H1 (cell line): ENCODE results near the gene SYNCRIP. TPM values are rescaled to one million over a fixed set of nuclear protein-coding genes. Genes with fewer than 3 reads are reported as not detected.

Experiments used
- ASH2L ChIP-seq: fragments of 200-600, 300-600 bp; sonication (generic); IDR thresholded peaks from one replicate; pipeline ENCODE4 v1.7.1; 2017; ENCODE audit warnings: low read length
- CBX5 ChIP-seq: fragments of 300-800, 300-1000 bp; sonication (generic); IDR thresholded peaks from 2 replicates; pipeline ENCODE4 v1.7.1; 2016; ENCODE audit warnings: antibody characterized with exemption, low read length, low read depth
- CHD2 ChIP-seq: IDR thresholded peaks from 2 replicates; pipeline ENCODE4 v1.6.1; 2012; ENCODE audit warnings: low read length, improper control_type of control experiment
- CTBP2 ChIP-seq: IDR thresholded peaks from 2 replicates; pipeline ENCODE4 v1.7.0; 2011; ENCODE audit warnings: borderline replicate concordance, mild to moderate bottlenecking, moderate library complexity, mixed read lengths, low read length; ENCODE audit not compliant: insufficient read depth, insufficient read length
- CTCF ChIP-seq, 3 experiments: IDR thresholded peaks; 1 replicate in 2 of 3; 2 replicates in 1 of 3; pipeline versions ENCODE4 v1.5.1 to v1.6.1; 2011; ENCODE audit warnings: low read length in 3 of 3, mild to moderate bottlenecking in 3 of 3, inconsistent platforms in 2 of 3, low read depth in 1 of 3, moderate library complexity in 1 of 3; ENCODE audit not compliant: insufficient read depth in 1 of 3; ENCODE audit errors: control extremely low read depth in 1 of 3
- EZH2 ChIP-seq: fragments of 200-600 bp; sonication (generic); IDR thresholded peaks from 2 replicates; pipeline ENCODE4 v1.7.1; 2012; ENCODE audit warnings: low read depth, mild to moderate bottlenecking, moderate library complexity, low read length, inconsistent platforms; ENCODE audit not compliant: severe bottlenecking
- GTF2F1 ChIP-seq: IDR thresholded peaks from 2 replicates; pipeline ENCODE4 v1.6.1; 2012; ENCODE audit warnings: low read depth, low read length, improper control_type of control experiment, borderline replicate concordance
- HDAC2 ChIP-seq, 2 experiments: fragments of 300-600 bp in 1 of 2; sonication (generic) in 1 of 2; IDR thresholded peaks; 2 replicates each; pipeline ENCODE4 v1.6.1; 2011 to 2012; ENCODE audit warnings: low read depth in 2 of 2, low read length in 2 of 2, mild to moderate bottlenecking in 2 of 2, moderate library complexity in 2 of 2, borderline replicate concordance in 1 of 2, inconsistent platforms in 1 of 2
- JUN ChIP-seq: IDR thresholded peaks from 2 replicates; pipeline ENCODE4 v1.6.1; 2011; ENCODE audit warnings: low read depth, mild to moderate bottlenecking, improper control_type of control experiment, low read length
- JUND ChIP-seq: IDR thresholded peaks from 2 replicates; pipeline ENCODE4 v1.6.1; 2011; ENCODE audit warnings: mild to moderate bottlenecking, improper control_type of control experiment, low read length
- NRF1 ChIP-seq: IDR thresholded peaks from 2 replicates; pipeline ENCODE4 v1.6.1; 2011; ENCODE audit warnings: mild to moderate bottlenecking, low read depth, low read length, improper control_type of control experiment
- POLR2A ChIP-seq, 2 experiments: IDR thresholded peaks; 1 replicate in 1 of 2; 2 replicates in 1 of 2; pipeline ENCODE4 v1.6.1; 2011; ENCODE audit warnings: low read depth in 2 of 2, low read length in 2 of 2, mild to moderate bottlenecking in 2 of 2; ENCODE audit errors: control extremely low read depth in 1 of 2
- RAD21 ChIP-seq, 2 experiments: IDR thresholded peaks in 1 of 2; conservative IDR thresholded peaks in 1 of 2; 2 replicates each; pipeline ENCODE4 v1.6.1; 2011; ENCODE audit warnings: low read depth in 2 of 2, low read length in 2 of 2, improper control_type of control experiment in 1 of 2, inconsistent platforms in 1 of 2, mild to moderate bottlenecking in 1 of 2, moderate library complexity in 1 of 2
- RBBP5 ChIP-seq: IDR thresholded peaks from 2 replicates; pipeline ENCODE4 v1.7.1; 2012; ENCODE audit warnings: low read depth, mild to moderate bottlenecking, inconsistent platforms, low read length, moderate library complexity, borderline replicate concordance
- RFX5 ChIP-seq: IDR thresholded peaks from 2 replicates; pipeline ENCODE4 v1.6.1; 2011; ENCODE audit warnings: low read depth, low read length, improper control_type of control experiment, borderline replicate concordance
- SAP30 ChIP-seq: fragments of 300-600 bp; sonication (generic); IDR thresholded peaks from 2 replicates; pipeline ENCODE4 v1.7.1; 2012; ENCODE audit warnings: low read length, moderate library complexity, mild to moderate bottlenecking, inconsistent platforms; ENCODE audit not compliant: insufficient read depth, insufficient replicate concordance
- SIN3A ChIP-seq, 2 experiments: IDR thresholded peaks in 1 of 2; conservative IDR thresholded peaks in 1 of 2; 2 replicates each; pipeline ENCODE4 v1.6.1; 2011 to 2012; ENCODE audit warnings: low read length in 2 of 2, improper control_type of control experiment in 1 of 2, low read depth in 1 of 2, mild to moderate bottlenecking in 1 of 2
- SIX5 ChIP-seq: IDR thresholded peaks from 2 replicates; pipeline ENCODE4 v1.6.1; 2011; ENCODE audit warnings: mild to moderate bottlenecking, low read depth, low read length
- SP2 ChIP-seq: IDR thresholded peaks from 2 replicates; pipeline ENCODE4 v1.6.1; 2012; ENCODE audit warnings: mild to moderate bottlenecking, low read length, inconsistent platforms
- SRF ChIP-seq: IDR thresholded peaks from 2 replicates; pipeline ENCODE4 v1.6.1; 2011; ENCODE audit warnings: mild to moderate bottlenecking, low read depth, low read length, moderate library complexity
- TBP ChIP-seq: IDR thresholded peaks from 2 replicates; pipeline ENCODE4 v1.6.1; 2011; ENCODE audit warnings: low read depth, low read length, improper control_type of control experiment
- YY1 ChIP-seq: IDR thresholded peaks from 2 replicates; pipeline ENCODE4 v1.6.1; 2011; ENCODE audit warnings: low read depth, mild to moderate bottlenecking, low read length
- polyA plus RNA-seq, 7 experiments: library from polyadenylated mRNA; depleted of rRNA in 3 of 7; stranded (reverse) in 5 of 7; unstranded in 2 of 7; fragments of >200 nt in 5 of 7; fragments of 200-250 nt in 2 of 7; gene quantifications; 1 replicate in 5 of 7; 2 replicates in 1 of 7; 4 replicates in 1 of 7; pipeline versions ENCODE4 v1.2.1 to v1.2.3, GENCODE V29; 2011 to 2013; ENCODE audit warnings: missing spikeins in 2 of 7, mixed read lengths in 2 of 7
- total RNA-seq: library from RNA; stranded (reverse); fragmentation: NEBNext Ultra II Directional; extraction: Animal tissue kit (Norgen Biotek cat#: 25700); gene quantifications from 2 replicates; pipeline ENCODE4 v1.2.1, GENCODE V29; 2021

The SYNCRIP gene
- total and polyA plus RNA-seq, 2 of the 8 experiments (the other 6 are each of a cell fraction or from before 2014, with no cell fraction given), result 16.8 to 219 TPM

GRCh38 chr6:85642774-85643536, at the start of gene SYNCRIP (continued):
- TF ChIP-seq RFX5, result no peak
- no peak for TF ChIP-seq NRF1
- no peak for TF ChIP-seq GTF2F1
- no peak for TF ChIP-seq SP2
- no peak for TF ChIP-seq EZH2
- peak; percentile 84 for TF ChIP-seq ASH2L
- no peak for TF ChIP-seq JUND
- TF ChIP-seq CHD2, result no peak
- TF ChIP-seq POLR2A (IDR thresholded peaks at IDR 0.05; ENCODE audit: control extremely low read depth in 1 of 2, low read depth in 2 of 2, low read length in 2 of 2), result peak; percentile 87 to 91
- no peak for TF ChIP-seq SRF
- no peak for TF ChIP-seq SIX5
- TF ChIP-seq RAD21 (IDR thresholded peaks at IDR 0.05 in 1 of 2, conservative IDR thresholded peaks at IDR 0.05 in 1 of 2; ENCODE audit: low read depth in 2 of 2, low read length in 2 of 2), result no peak
- TF ChIP-seq JUN, result no peak
- peak; percentile 51 for TF ChIP-seq TBP
- TF ChIP-seq RBBP5, result peak; percentile 87
- TF ChIP-seq CTCF (IDR thresholded peaks at IDR 0.05; ENCODE audit: control extremely low read depth in 1 of 3, insufficient read depth in 1 of 3, low read depth in 1 of 3, low read length in 3 of 3), result no peak
- TF ChIP-seq SAP30, result no peak
- no peak for TF ChIP-seq HDAC2 (IDR thresholded peaks at IDR 0.05; ENCODE audit: borderline replicate concordance in 1 of 2, low read depth in 2 of 2, low read length in 2 of 2)
- TF ChIP-seq SIN3A (conservative IDR thresholded peaks at IDR 0.05 in 1 of 2, IDR thresholded peaks at IDR 0.05 in 1 of 2; ENCODE audit: low read depth in 1 of 2, low read length in 2 of 2), result no peak; a peak in 2 of 4 replicates
- TF ChIP-seq YY1, result peak; percentile 90
- no peak for TF ChIP-seq CTBP2
- TF ChIP-seq CBX5, result no peak
